Transverse colon (tissue), 4 donors: ENCODE results near the gene NCR2. TPM values are rescaled to one million over a fixed set of nuclear protein-coding genes. Genes with fewer than 3 reads are reported as not detected.
A peak's percentile ranks its signal among the peaks of the same experiment; 100 is the strongest.

ENCODE experiments used
- DNase-seq: peaks from one replicate; pipeline ENCODE4 v3.0.0-alpha.2; 2019
- H3K27ac ChIP-seq, 4 donors: fragments of 200-600 bp; sonication (generic); 2 replicates each; pipeline ENCODE4 v1.5.1; 2016 to 2018; ENCODE audit warnings: inconsistent platforms in 4 of 4
- H3K27me3 ChIP-seq: fragments of 200-600 bp; sonication (generic); 2 replicates; pipeline ENCODE4 v1.5.1; 2017; ENCODE audit warnings: inconsistent platforms
- H3K36me3 ChIP-seq, 4 donors: fragments of 200-600 bp; sonication (generic); 2 replicates each; pipeline ENCODE4 v1.5.1; 2017 to 2019; ENCODE audit warnings: inconsistent platforms in 4 of 4
- H3K4me1 ChIP-seq, 4 donors: fragments of 200-600 bp; sonication (generic); 2 replicates each; pipeline ENCODE4 v1.5.1; 2017 to 2020; ENCODE audit warnings: inconsistent platforms in 4 of 4
- H3K4me3 ChIP-seq, 4 donors: fragments of 200-600 bp; sonication (generic); 1 replicate in 1 of 4; 2 replicates in 3 of 4; pipeline versions ENCODE4 v1.5.1 to v1.6.1; 2017 to 2019; ENCODE audit warnings: inconsistent platforms in 4 of 4
- H3K9me3 ChIP-seq, 2 donors: fragments of 200-600 bp; sonication (generic); 2 replicates each; pipeline ENCODE4 v1.5.1; 2017 to 2019; ENCODE audit warnings: inconsistent platforms in 2 of 2
- CTCF ChIP-seq, 5 experiments: fragments of 200-600 bp in 3 of 5; fragments of 450-650 bp in 2 of 5; sonication (generic) in 3 of 5; IDR thresholded peaks; 1 replicate in 2 of 5; 2 replicates in 3 of 5; pipeline ENCODE4 v1.5.1; 2016 to 2017; ENCODE audit warnings: antibody characterized with exemption in 5 of 5, inconsistent platforms in 3 of 5, mild to moderate bottlenecking in 2 of 5, moderate library complexity in 1 of 5
- EP300 ChIP-seq: sonication (generic); formaldehyde crosslinking; IDR thresholded peaks from one replicate; pipeline ENCODE4 v1.6.1; 2017; ENCODE audit warnings: antibody characterized with exemption, low read depth
- POLR2A ChIP-seq: fragments of 450-650 bp; IDR thresholded peaks from one replicate; pipeline ENCODE4 v1.6.1; 2016; ENCODE audit warnings: antibody characterized with exemption, mild to moderate bottlenecking, moderate library complexity
- POLR2AphosphoS5 ChIP-seq, 3 donors: sonication (generic); formaldehyde crosslinking; IDR thresholded peaks; one replicate each; pipeline ENCODE4 v1.6.1; 2016; ENCODE audit warnings: antibody characterized with exemption in 3 of 3
- WGBS, 2 donors: methylation state at CpG; one replicate each; pipeline ENCODE4 v1.1.5; 2018; ENCODE audit warnings: low coverage in 1 of 2; 5-methylcytosine and 5-hydroxymethylcytosine counted together
- in situ Hi-C, 4 donors: fragments of 200-750 bp; cut with MboI; loops; one replicate each; pipeline versions ENCODE4 v1.15.0 to v1.15.1; 2017; ENCODE audit warnings: low sequenced_read_pairs in 3 of 4, low pct_ligation_motif_present in 1 of 4, low pct_unique_long_range_greater_than_20kb in 1 of 4
- intact Hi-C: fragments of 100-400 bp; cut with DNase I; formaldehyde crosslinking; loops from one replicate; pipeline ENCODE4 v1.15.1; 2023; ENCODE audit warnings: low total_unique reads
- total RNA-seq, 4 donors: library from RNA; depleted of rRNA; stranded (reverse); fragments of >200 nt; gene quantifications; one replicate each; pipeline ENCODE4 v1.1.0, GENCODE V29; 2016

NCR2 gene
- total RNA-seq, 4 donors from 2014 or later = not detected

GRCh38 chr6:41371992-41372831 lies 36.8 kb downstream of the NCR2 start:
- Histone ChIP-seq H3K9me3 (no peaks in the 10 kb centered on the region), H3K27me3 (peaks cover 84% of the 10 kb centered on the region), H3K36me3 (no peaks in the 10 kb centered on the region), H3K4me1 (peaks cover 10 to 40% (median 23%) of the 10 kb centered on the region in 4 donors), H3K4me3 (peak overlapping the region in 3 of 4 donors; percentile 10 to 48 (median 26)), H3K27ac (no peak overlapping the region)
- intact Hi-C loops (loop anchor here (5.0 kb wide), 1 partner anchor 220 kb away; no protein-coding TSS in a partner anchor), in situ Hi-C loops (loop anchor here in 2 of 4 donors (10.0 to 25.0 kb wide), 2 partner anchors 223 to 315 kb away; no protein-coding TSS in a partner anchor)
- no peak for DNase-seq
- TF ChIP-seq POLR2A = no peak
- TF ChIP-seq POLR2AphosphoS5 (IDR thresholded peaks at IDR 0.05) = no peak
- no peak for TF ChIP-seq EP300
- TF ChIP-seq CTCF (IDR thresholded peaks at IDR 0.05) = no peak
- WGBS, 2 donors = 6 to 9% methylated on average over 4 to 42 of the region's 42 CpGs

- DNase-seq = no peak
- in situ Hi-C loops (loop anchor here in 2 of 4 donors (10.0 to 25.0 kb wide), 2 partner anchors 222 to 314 kb away; no protein-coding TSS in a partner anchor), intact Hi-C loops (loop anchor here (5.0 kb wide), 1 partner anchor 219 kb away; no protein-coding TSS in a partner anchor)
- 4% methylated on average over 80 of the region's 81 CpGs; no CpG with 5 or more reads in 1 of the 2 donors for WGBS, 2 donors
- no peaks in the 10 kb centered on the region for H3K9me3 ChIP-seq
- TF ChIP-seq POLR2A (no peak), EP300 (no peak), CTCF (IDR thresholded peaks at IDR 0.05) (no peak)
- no peaks in the 10 kb centered on the region for H3K36me3 ChIP-seq
- peaks cover 88% of the 10 kb centered on the region for H3K27me3 ChIP-seq
- H3K4me1 ChIP-seq = peaks cover 10 to 40% (median 23%) of the 10 kb centered on the region in 4 donors
- no peak overlapping the region for H3K27ac ChIP-seq
- peak overlapping the region in 1 of 4 donors; percentile 48 for H3K4me3 ChIP-seq
These were observed 37.6 kb downstream of the NCR2 start for GRCh38 chr6:41372832-41373626.

DNA sequence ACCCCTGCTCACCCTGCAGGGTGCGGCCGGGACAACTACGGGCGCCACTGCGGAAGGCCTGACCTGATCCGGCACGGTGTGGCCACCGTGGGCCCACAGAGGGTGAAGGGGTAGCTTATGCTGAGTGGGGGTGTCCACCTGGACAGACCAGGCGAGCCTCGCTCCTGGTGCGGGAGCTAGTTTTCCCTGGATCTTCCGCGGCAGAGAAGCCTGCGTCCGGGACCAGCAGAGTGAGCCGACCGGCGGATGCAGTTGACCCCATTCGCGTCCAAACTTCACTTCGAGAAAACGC lies 38.2 kb downstream of the NCR2 start:
- H3K4me3 ChIP-seq = no peak overlapping the region
- in situ Hi-C loops = loop anchor here in 2 of 4 donors (10.0 to 25.0 kb wide), 2 partner anchors 221 to 314 kb away; no protein-coding TSS in a partner anchor
- H3K27me3 ChIP-seq = peaks cover 91% of the 10 kb centered on the region
- DNase-seq = no peak
- H3K36me3 ChIP-seq = no peaks in the 10 kb centered on the region
- H3K4me1 ChIP-seq = peaks cover 10 to 40% (median 23%) of the 10 kb centered on the region in 4 donors
- intact Hi-C loops = loop anchor here (5.0 kb wide), 1 partner anchor 219 kb away; no protein-coding TSS in a partner anchor
- no peak for TF ChIP-seq CTCF (IDR thresholded peaks at IDR 0.05)
- no peak for TF ChIP-seq EP300
- no peak for TF ChIP-seq POLR2A
- TF ChIP-seq POLR2AphosphoS5 (IDR thresholded peaks at IDR 0.05) = no peak
- H3K9me3 ChIP-seq = no peaks in the 10 kb centered on the region
- no peak overlapping the region for H3K27ac ChIP-seq
- WGBS, 2 donors = 39% methylated on average over 8 of the region's 22 CpGs; no CpG with 5 or more reads in 1 of the 2 donors
